GM13977 (cell line): ENCODE results near the gene BPHL.

ENCODE experiments used
- DNase-seq: peaks from one replicate; pipeline ENCODE4 v3.0.0; 2012; ENCODE audit warnings: low spot score
- CTCF ChIP-seq: IDR thresholded peaks from 2 replicates; pipeline ENCODE4 v1.5.1; 2012; ENCODE audit warnings: mild to moderate bottlenecking, control low read depth; ENCODE audit not compliant: insufficient read depth; ENCODE audit errors: extremely low read depth, missing control alignments
- in situ Hi-C: fragments of 300-500 bp; cut with MboI; formaldehyde crosslinking; loops from one replicate; pipeline ENCODE4 v1.12.0; 2022; ENCODE audit warnings: low sequenced_read_pairs, low pct_unique_long_range_greater_than_20kb, mixed read lengths, inconsistent platforms; ENCODE audit not compliant: unreplicated experiment

BPHL gene

GRCh38 chr6:3125815-3126214 is 7.3 kb downstream of the BPHL start:
- in situ Hi-C loops, result loop anchor here (10.0 kb wide), 1 partner anchor 119 kb away; no protein-coding TSS in a partner anchor

GRCh38 chr6:3128356-3129108 is 10.0 kb downstream of the BPHL start:
- no peak for TF ChIP-seq CTCF
- DNase-seq, result no peak
- in situ Hi-C loops, result loop anchor here (10.0 kb wide), 1 partner anchor 116 kb away; no protein-coding TSS in a partner anchor

More at GRCh38 chr6:3125815-3126214, 7.3 kb downstream of the BPHL start:
- no peak for DNase-seq
- TF ChIP-seq CTCF, result no peak

GRCh38 chr6:3131695-3132094 is 13.2 kb downstream of the BPHL start:
- no peak for DNase-seq
- TF ChIP-seq CTCF, result no peak
- in situ Hi-C loops, result no loop called here

GRCh38 chr6:3133515-3133914 is 15.0 kb downstream of the BPHL start:
- DNase-seq, result no peak
- in situ Hi-C loops, result no loop called here
- TF ChIP-seq CTCF, result no peak

GRCh38 chr6:3135668-3136291 is 17.3 kb downstream of the BPHL start:
- TF ChIP-seq CTCF, result no peak
- no peak for DNase-seq
- in situ Hi-C loops, result no loop called here

GRCh38 chr6:3136292-3137011 is 17.9 kb downstream of the BPHL start:
- TF ChIP-seq CTCF, result no peak
- no peak for DNase-seq
- in situ Hi-C loops, result no loop called here
